HG03457 (cell line): ENCODE results near the gene ACSM5.
"Not testable (repeated sequence)": the region's sequence is repeated elsewhere in the genome, so short reads cannot be mapped to it uniquely, and the experiment has no call there.

Source experiments
- ATAC-seq: cut with Tn5 transposase; IDR thresholded peaks from one replicate; pipeline ENCODE4 v1.9.1; 2021; ENCODE audit warnings: moderate number of reproducible peaks; ENCODE audit not compliant: unreplicated experiment

ACSM5 gene

GRCh38 chr16:20441859-20442258 lies 32.5 kb downstream of the ACSM5 start:
- ATAC-seq, result not testable (repeated sequence)

GRCh38 chr16:20446652-20447393 lies 37.5 kb downstream of the ACSM5 start:
- ATAC-seq, result not testable (repeated sequence)

DNA sequence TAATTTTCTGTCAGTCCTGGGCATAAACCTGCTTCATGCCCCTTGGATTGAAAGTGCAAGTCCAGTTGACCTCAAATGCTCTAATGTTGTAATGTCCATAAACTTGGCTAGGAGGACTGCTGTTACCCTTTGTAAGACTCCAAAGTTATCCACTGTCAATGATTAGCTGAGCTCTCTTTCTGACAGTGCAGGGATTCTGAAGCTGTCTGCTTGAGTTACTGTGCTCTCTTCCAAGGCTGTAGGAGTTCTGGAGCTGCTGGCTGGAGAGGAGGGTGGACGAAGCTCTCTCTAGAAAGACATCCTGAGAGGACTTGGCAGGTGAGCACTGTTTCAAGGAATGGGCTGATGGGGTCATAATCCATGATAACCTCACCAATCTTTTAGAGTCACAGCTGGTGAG lies 42.0 kb downstream of the ACSM5 start, which contains the start of gene ACSM2A:
ACSM2A (plus strand) TSS at position 158 of the 400 bp plus-strand sequence. CDS start 8,594 bp downstream, outside the sequence.
- not testable (repeated sequence) for ATAC-seq

- not testable (repeated sequence) for ATAC-seq
Observed at GRCh38 chr16:20453633-20454032, 44.3 kb downstream of the ACSM5 start.

DNA sequence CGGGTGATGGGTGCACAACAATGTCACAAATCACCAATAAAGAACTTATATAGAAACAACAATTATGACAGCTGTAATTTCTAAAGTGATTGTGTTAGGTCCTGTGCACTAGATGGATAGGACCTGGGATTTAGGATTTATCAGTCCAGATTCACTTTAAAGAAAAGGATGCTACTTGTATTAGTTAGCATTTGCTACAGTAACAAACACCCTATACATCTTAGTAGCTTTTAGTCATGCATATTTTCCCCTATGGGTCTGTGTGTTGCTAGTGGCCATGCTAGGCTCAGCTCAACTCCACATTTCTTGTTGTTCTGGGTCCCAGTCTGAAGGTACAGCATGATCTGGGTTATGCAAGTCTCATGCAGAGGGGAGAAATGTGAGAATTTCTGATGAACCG lies 49.9 kb downstream of the ACSM5 start:
- not testable (repeated sequence) for ATAC-seq

GRCh38 chr16:20460313-20460712 lies 51.0 kb downstream of the ACSM5 start:
- not testable (repeated sequence) for ATAC-seq

- ATAC-seq, result not testable (repeated sequence)
Observed at GRCh38 chr16:20468954-20469353, 59.6 kb downstream of the ACSM5 start.

- ATAC-seq, result not testable (repeated sequence)
Observed at GRCh38 chr16:20469930-20470329, 60.6 kb downstream of the ACSM5 start.

GRCh38 chr16:20470732-20471131 lies 61.4 kb downstream of the ACSM5 start:
- not testable (repeated sequence) for ATAC-seq

DNA sequence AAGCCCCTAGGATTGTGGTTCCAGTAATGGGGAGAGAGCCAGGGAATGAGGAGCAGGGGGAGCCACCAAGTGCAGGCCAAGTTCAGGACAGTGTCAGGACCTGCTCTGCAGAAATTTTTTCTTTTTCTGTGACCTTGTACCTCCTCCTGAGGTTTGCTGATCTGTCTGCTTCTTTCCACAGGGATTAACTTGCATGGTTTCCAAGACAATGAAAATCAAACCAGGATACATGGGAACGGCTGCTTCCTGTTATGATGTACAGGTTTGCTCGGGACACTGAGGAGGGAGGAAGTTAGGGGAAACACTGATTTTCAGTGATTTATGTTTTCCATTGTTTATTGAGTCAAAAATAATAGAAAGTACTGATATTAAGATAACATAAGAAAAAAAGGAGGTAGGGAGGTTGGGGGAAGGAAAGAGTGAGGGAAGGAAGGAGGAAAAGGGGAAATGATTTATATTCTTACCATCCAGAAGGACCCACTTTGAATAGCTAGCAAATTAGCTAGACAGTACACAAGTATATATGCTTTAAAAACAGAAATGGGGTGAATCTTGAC lies 67.9 kb downstream of the ACSM5 start:
- ATAC-seq, result not testable (repeated sequence)

DNA sequence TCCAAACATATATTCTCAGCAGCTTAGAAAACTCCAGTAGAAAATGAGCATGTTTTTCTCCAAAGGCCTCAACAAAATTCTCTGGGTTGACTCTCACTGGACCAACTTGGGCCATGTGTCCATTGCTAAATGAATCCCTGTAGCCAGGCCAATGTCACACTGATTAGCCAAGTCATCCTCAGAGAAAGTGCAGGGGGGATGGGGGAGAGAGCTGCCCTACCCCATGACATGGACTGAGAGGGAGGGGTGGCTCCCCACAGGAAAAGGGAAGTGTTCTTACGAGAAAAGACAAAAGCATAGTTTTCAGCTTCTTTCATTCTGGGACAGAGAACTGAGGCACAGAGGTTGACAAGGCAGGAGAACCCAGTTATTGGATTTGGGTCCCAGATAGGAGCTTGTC lies 74.7 kb downstream of the ACSM5 start:
- not testable (repeated sequence) for ATAC-seq

DNA sequence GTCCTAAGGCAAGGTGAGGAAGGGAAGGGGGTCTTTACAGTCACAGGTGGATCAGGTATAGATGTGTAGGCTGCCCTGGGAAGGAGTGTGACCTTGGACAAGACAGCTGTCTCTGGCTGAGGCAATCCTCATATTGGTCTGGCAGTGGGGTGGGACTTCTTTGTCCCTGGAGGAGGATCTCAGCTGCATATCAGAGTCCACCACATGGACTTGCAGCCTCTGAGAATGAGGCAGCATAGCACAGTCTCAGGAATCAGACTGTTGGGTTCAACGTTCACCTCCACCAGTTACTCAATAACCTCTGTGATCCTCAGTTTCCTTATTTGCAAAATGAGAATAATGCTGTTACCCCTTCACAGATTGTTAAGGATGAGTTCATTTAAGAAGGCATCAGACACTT lies 75.4 kb downstream of the ACSM5 start:
- ATAC-seq, result no peak

GRCh38 chr16:20485408-20485807 lies 76.1 kb downstream of the ACSM5 start:
- no peak for ATAC-seq
